ENCODE measurements around the gene CTDSPL.

DNA sequence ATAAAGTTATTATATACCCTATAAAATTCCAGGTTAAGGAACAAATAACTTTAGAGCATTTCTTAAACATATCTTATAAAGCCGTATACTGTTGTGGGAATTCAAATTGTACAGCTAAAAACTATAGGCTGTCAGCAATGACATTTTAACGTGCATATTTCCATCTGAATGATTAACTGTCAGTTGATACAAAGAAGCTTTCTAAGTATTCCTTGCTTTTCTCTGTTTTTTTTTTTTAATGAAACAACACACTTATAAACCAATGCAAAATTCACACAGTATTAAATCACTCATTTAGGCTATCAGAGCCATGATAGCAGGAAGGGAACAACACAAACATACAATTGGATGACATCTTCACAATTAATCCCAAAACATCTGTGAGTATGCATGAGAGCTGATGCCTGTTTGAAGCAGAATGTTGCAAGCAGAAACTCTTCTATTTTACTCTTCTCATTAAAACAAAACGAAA lies 61.9 kb downstream of the CTDSPL start:
- no peak for TF ChIP-seq POLR2AphosphoS5 (IDR thresholded peaks at IDR 0.05; ENCODE audit: low read depth, low read length)
- TF ChIP-seq POLR2A (IDR thresholded peaks at IDR 0.05; ENCODE audit: low read depth, low read length), result no peak

Data from GM12892 (cell line).